Right lobe of liver (tissue), 6 donors: Measurements from ENCODE around the gene SLC25A10. TPM values are rescaled to one million over a fixed set of nuclear protein-coding genes. Genes with fewer than 3 reads are reported as not detected.

Experiments used
- ATAC-seq, 4 donors: fragments of 200-7000 bp; cut with Tn5 transposase; one replicate each; pipeline ENCODE4 v1.9.1; 2020; ENCODE audit warnings: mild to moderate bottlenecking in 4 of 4, moderate library complexity in 4 of 4
- DNase-seq, 3 donors: peaks; one replicate each; pipeline ENCODE4 v3.0.0-alpha.2; 2020
- H3K27ac ChIP-seq, 3 donors: fragments of 200-600 bp; one replicate each; pipeline ENCODE4 v1.8.0; 2022
- H3K27me3 ChIP-seq, 2 donors: fragments of 200-600 bp; one replicate each; pipeline ENCODE4 v1.8.0; 2022
- H3K36me3 ChIP-seq, 4 donors: fragments of 200-600 bp; sonication (generic) in 1 of 4; one replicate each; pipeline versions ENCODE4 v1.5.1 to v1.8.0; 2017 to 2022; ENCODE audit warnings: control low read depth in 1 of 4
- H3K4me1 ChIP-seq, 4 donors: fragments of 200-600 bp; sonication (generic) in 1 of 4; one replicate each; pipeline versions ENCODE4 v1.5.1 to v1.8.0; 2017 to 2022; ENCODE audit warnings: control low read depth in 1 of 4
- H3K4me3 ChIP-seq, 3 donors: fragments of 200-600 bp; one replicate each; pipeline ENCODE4 v1.8.0; 2022
- H3K9me3 ChIP-seq, 4 donors: fragments of 200-600 bp; sonication (generic) in 1 of 4; one replicate each; pipeline versions ENCODE4 v1.5.1 to v1.8.0; 2017 to 2022; ENCODE audit warnings: control low read depth in 1 of 4
- POLR2A ChIP-seq: fragments of 450-650 bp; IDR thresholded peaks from one replicate; pipeline ENCODE4 v1.6.1; 2017; ENCODE audit warnings: antibody characterized with exemption, mild to moderate bottlenecking
- whole genome bisulfite sequencing: methylation state at CpG from one replicate; pipeline ENCODE4 v1.1.6; 2018; ENCODE audit warnings: low coverage, low lambda C conversion rate; ENCODE audit not compliant: insufficient coverage; ENCODE audit errors: missing lambda C conversion rate; 5-methylcytosine and 5-hydroxymethylcytosine counted together
- intact Hi-C, 2 donors: fragments of 100-400 bp; cut with DNase I; formaldehyde crosslinking; loops; one replicate each; pipeline versions ENCODE4 v1.11.2 to v1.14.1; 2022
- total RNA-seq, 6 experiments: library from RNA; depleted of rRNA in 2 of 6; stranded (reverse); fragments of >200 nt in 2 of 6; fragmentation: NEBNext Ultra II Directional in 3 of 6; extraction: Animal tissue kit (Norgen Biotek cat#: 25700) in 3 of 6; gene quantifications; one replicate each; pipeline versions ENCODE4 v1.1.0 to v1.2.4, GENCODE V29; 2016 to 2023
- TF ChIP-seq, protein P1 (sequence below), 4 donors: fragments of 200-600 bp in 3 of 4; fragments of 450-650 bp in 1 of 4; IDR thresholded peaks; one replicate each; pipeline versions ENCODE4 v1.5.1 to v1.8.0; 2016 to 2022; ENCODE audit warnings: antibody characterized with exemption in 4 of 4, mild to moderate bottlenecking in 2 of 4
- donor health status: DM: no; HTN: yes; CAD: no.
- donor health status: DM: no; HTN: no; CAD: no.
- donor health status: DM: no; HTN: no; CAD: no.
- donor health status: DM: no; HTN: yes; CAD: no.
- donor health status: DM: no; HTN: yes; CAD: no.

Gene SLC25A10
- total RNA-seq, 6 experiments from 2014 or later = 35.6 to 92.0 (median 72.7) TPM

GRCh38 chr17:81681672-81682071, 30.4 kb upstream of the SLC25A10 start:
- 20% methylated on average over 2 of the region's 17 CpGs for WGBS
- H3K9me3 ChIP-seq = no peaks in the 10 kb centered on the region
- TF ChIP-seq POLR2A = no peak
- TF ChIP-seq, protein P1, sequence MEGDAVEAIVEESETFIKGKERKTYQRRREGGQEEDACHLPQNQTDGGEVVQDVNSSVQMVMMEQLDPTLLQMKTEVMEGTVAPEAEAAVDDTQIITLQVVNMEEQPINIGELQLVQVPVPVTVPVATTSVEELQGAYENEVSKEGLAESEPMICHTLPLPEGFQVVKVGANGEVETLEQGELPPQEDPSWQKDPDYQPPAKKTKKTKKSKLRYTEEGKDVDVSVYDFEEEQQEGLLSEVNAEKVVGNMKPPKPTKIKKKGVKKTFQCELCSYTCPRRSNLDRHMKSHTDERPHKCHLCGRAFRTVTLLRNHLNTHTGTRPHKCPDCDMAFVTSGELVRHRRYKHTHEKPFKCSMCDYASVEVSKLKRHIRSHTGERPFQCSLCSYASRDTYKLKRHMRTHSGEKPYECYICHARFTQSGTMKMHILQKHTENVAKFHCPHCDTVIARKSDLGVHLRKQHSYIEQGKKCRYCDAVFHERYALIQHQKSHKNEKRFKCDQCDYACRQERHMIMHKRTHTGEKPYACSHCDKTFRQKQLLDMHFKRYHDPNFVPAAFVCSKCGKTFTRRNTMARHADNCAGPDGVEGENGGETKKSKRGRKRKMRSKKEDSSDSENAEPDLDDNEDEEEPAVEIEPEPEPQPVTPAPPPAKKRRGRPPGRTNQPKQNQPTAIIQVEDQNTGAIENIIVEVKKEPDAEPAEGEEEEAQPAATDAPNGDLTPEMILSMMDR (IDR thresholded peaks at IDR 0.05) = no peak
- peaks cover 0 to 9% (median 3%) of the 10 kb centered on the region in 4 donors for H3K36me3 ChIP-seq
- no peak overlapping the region for H3K4me3 ChIP-seq
- H3K27me3 ChIP-seq = no peaks in the 10 kb centered on the region
- no peak for DNase-seq
- intact Hi-C loops = no loop called here
- ATAC-seq = no peak
- H3K27ac ChIP-seq = no peak overlapping the region
- peaks cover 0 to 41% (median 12%) of the 10 kb centered on the region in 4 donors for H3K4me1 ChIP-seq

DNA sequence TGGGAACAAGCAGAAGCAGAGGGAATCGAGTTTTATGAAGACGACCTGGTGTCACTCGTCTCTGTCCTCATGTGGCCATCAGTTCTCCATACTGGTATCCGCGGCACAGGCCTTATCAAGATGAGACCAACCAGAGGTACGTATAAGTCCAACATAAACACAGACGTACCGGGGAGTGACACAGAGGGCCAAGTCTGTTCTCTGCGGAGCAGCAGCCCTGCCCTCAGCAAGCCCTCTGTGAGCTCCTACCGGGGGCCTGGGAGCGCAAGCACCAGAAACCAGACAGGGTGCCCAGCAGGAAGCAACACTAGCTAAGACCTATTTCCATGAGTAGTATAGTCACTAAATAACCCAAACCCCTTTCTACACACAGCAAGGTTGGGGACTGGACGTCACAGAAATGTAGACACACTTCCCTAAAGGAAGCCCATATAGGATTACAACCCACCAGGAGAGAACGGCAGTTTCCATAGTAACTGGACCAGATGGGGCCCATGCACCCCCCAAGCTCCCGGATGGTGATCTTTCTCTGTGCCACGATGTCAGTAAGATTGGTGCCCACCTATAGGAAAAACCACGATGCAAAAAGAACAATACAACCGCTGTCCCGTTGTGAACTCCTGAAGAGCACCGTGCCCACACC, 29.4 kb upstream of the SLC25A10 start:
- TF ChIP-seq POLR2A = no peak
- TF ChIP-seq, protein P1 (IDR thresholded peaks at IDR 0.05) = no peak
- no peaks in the 10 kb centered on the region for H3K9me3 ChIP-seq
- 32% methylated on average over 15 of the region's 19 CpGs for WGBS
- intact Hi-C loops = no loop called here
- H3K27ac ChIP-seq = peak overlapping the region in 1 of 3 donors; percentile 49
- H3K27me3 ChIP-seq = no peaks in the 10 kb centered on the region
- DNase-seq (no peak), ATAC-seq (no peak)
- peaks cover 0 to 17% (median 8%) of the 10 kb centered on the region in 4 donors for H3K36me3 ChIP-seq
- peaks cover 0 to 41% (median 12%) of the 10 kb centered on the region in 4 donors for H3K4me1 ChIP-seq
- peak overlapping the region; percentile 93 to 98 (median 96) for H3K4me3 ChIP-seq

- WGBS = 0% methylated on average over 3 of the region's 37 CpGs
- TF ChIP-seq, protein P1 (IDR thresholded peaks at IDR 0.05) = no peak
- TF ChIP-seq POLR2A = no peak
- intact Hi-C loops = no loop called here
- no peaks in the 10 kb centered on the region for H3K27me3 ChIP-seq
- peaks cover 0 to 21% (median 8%) of the 10 kb centered on the region in 4 donors for H3K36me3 ChIP-seq
- peak overlapping the region; percentile 93 to 98 (median 96) for H3K4me3 ChIP-seq
- no peak for ATAC-seq
- no peaks in the 10 kb centered on the region for H3K9me3 ChIP-seq
- H3K4me1 ChIP-seq = peaks cover 0 to 41% (median 12%) of the 10 kb centered on the region in 4 donors
- DNase-seq = no peak
- H3K27ac ChIP-seq = peak overlapping the region; percentile 33 to 49 (median 45)
These were observed 28.9 kb upstream of the SLC25A10 start for GRCh38 chr17:81683208-81683583.

DNA sequence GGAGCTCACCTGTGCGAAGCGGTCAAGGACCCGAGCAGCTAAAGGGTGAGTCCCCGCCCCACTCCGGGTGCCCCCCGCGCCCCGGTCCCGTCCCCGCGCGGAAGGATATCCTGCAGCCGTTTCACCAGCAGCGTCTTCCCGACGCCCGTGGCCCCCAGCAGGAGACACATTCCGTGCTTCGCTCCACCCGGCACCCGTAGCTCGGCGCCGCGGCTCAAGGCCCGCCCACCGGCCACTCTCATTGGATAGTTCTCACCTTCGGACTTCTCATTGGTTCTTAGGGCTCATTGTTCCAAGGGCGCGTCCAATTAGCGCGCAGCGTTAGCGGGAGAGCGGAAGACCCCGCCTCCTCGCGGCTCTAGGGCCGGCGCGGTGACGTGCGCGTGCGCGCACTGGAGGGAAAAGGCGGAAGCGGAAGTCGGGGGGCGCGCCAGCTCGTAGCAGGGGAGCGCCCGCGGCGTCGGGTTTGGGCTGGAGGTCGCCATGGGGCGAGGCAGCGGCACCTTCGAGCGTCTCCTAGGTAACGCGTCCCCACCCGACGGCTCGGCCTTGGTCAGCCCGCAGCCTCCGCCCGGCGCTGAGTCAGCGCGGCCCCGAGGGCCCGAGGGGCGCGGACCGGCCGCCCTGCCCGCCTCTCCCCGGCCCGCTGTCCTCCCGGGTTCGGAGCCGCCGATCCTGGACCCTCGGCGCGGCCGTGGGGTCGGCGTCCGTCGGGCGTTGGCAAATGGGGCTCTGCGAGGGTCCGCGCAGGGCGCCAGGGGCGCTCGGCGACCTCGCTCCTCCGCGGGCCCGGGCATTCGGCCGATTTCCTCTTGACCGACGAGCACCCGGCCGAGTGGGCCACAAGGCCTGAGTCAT, 28.3 kb upstream of the SLC25A10 start, which contains the start of the genes ARL16 and HGS:
TSS of gene ARL16 (minus strand) at position 214 of the 858 bp plus-strand sequence. CDS start at position 170, 44 bp downstream.
TSS of gene HGS (plus strand) at position 428 of the 858 bp plus-strand sequence. CDS start at position 484, 56 bp downstream.
- Histone ChIP-seq H3K9me3 (no peaks in the 10 kb centered on the region), H3K27ac (peak within 1 kb of the TSS; percentile 44 to 79 (median 70)), H3K27me3 (no peaks in the 10 kb centered on the region), H3K4me1 (peaks cover 0 to 41% (median 12%) of the 10 kb centered on the region in 4 donors), H3K36me3 (peaks cover 0 to 27% (median 8%) of the 10 kb centered on the region in 4 donors), H3K4me3 (peak within 1 kb of the TSS; percentile 93 to 98 (median 96))
- DNase-seq (peak; percentile 97 to 98 (median 98)), ATAC-seq (peak; percentile 93 to 96 (median 95))
- intact Hi-C loops = no loop called here
- 2% methylated on average over 44 of the region's 112 CpGs for WGBS
- TF ChIP-seq, protein P1 (IDR thresholded peaks at IDR 0.05) = no peak
- TF ChIP-seq POLR2A = peak; percentile 50
